SK-N-SH (cell line): ENCODE results near the gene MTHFD2L. TPM values are rescaled to one million over a fixed set of nuclear protein-coding genes. Genes with fewer than 3 reads are reported as not detected.

Experiments
- CTCF ChIA-PET: fragments of 300-600, 350-600 bp; formaldehyde crosslinking; extraction: SDS; loops from one replicate; lab custom pipeline; 2021; lab: Yijun Ruan, JAX
- POLR2A ChIA-PET: fragments of 350-600 bp; sonication (Branson Sonifier 250); formaldehyde crosslinking; extraction: SDS; loops from one replicate; lab custom pipeline; 2020; ENCODE audit warnings: antibody characterized with exemption, inconsistent platforms; lab: Yijun Ruan, JAX
- DNase-seq: peaks from one replicate; pipeline ENCODE4 v3.0.0; 2012
- H2AFZ ChIP-seq: fragments of 200-600 bp; sonication (generic); 2 replicates; pipeline ENCODE4 v1.8.1; 2016; ENCODE audit warnings: antibody characterized with exemption, mild to moderate bottlenecking, low read depth
- H3F3A ChIP-seq: fragments of 200-600 bp; sonication (generic); replicated peaks from 2 replicates; pipeline ENCODE3; 2016; ENCODE audit warnings: antibody characterized with exemption, mild to moderate bottlenecking; ENCODE audit not compliant: insufficient read depth
- H3K27ac ChIP-seq, 2 experiments: fragments of 200-500 bp in 1 of 2; fragments of 200-600 bp in 1 of 2; sonication (Bioruptor generic) in 1 of 2; sonication (generic), shearing (Covaris generic) in 1 of 2; 2 replicates each; pipeline versions ENCODE4 v1.5.1 to v1.6.1; 2014 to 2016; ENCODE audit warnings: low read depth in 2 of 2, inconsistent platforms in 1 of 2, low read length in 1 of 2, mild to moderate bottlenecking in 1 of 2, mixed read lengths in 1 of 2
- H3K27me3 ChIP-seq: fragments of 200-600 bp; sonication (generic), shearing (Covaris generic); 2 replicates; pipeline ENCODE4 v1.6.1; 2016; ENCODE audit warnings: mixed run types; ENCODE audit not compliant: insufficient read depth
- H3K36me3 ChIP-seq, 2 experiments: fragments of 200-500 bp in 1 of 2; fragments of 200-600 bp in 1 of 2; sonication (Bioruptor generic) in 1 of 2; sonication (generic) in 1 of 2; replicated peaks in 1 of 2; 2 replicates each; pipeline versions ENCODE3 to v1.5.1; 2014 to 2016; ENCODE audit warnings: low read length in 1 of 2, mild to moderate bottlenecking in 1 of 2; ENCODE audit not compliant: insufficient read depth in 2 of 2, control insufficient read depth in 1 of 2
- H3K4me1 ChIP-seq, 2 experiments: fragments of 200-500 bp in 1 of 2; fragments of 200-600 bp in 1 of 2; sonication (Bioruptor generic) in 1 of 2; sonication (generic), shearing (Covaris generic) in 1 of 2; 2 replicates each; pipeline versions ENCODE4 v1.5.1 to v1.6.1; 2014 to 2016; ENCODE audit warnings: low read depth in 1 of 2, low read length in 1 of 2, mixed run types in 1 of 2; ENCODE audit not compliant: insufficient read depth in 2 of 2, control insufficient read depth in 1 of 2
- H3K4me2 ChIP-seq: fragments of 200-600 bp; sonication (generic), shearing (Covaris generic); 2 replicates; pipeline ENCODE4 v1.6.1; 2017; ENCODE audit warnings: mixed run types
- H3K4me3 ChIP-seq, 2 experiments: fragments of 200-500 bp in 1 of 2; fragments of 200-600 bp in 1 of 2; sonication (Bioruptor generic) in 1 of 2; sonication (generic), shearing (Covaris generic) in 1 of 2; 2 replicates each; pipeline versions ENCODE4 v1.5.1 to v1.8.1; 2014 to 2016; ENCODE audit warnings: low read depth in 2 of 2, inconsistent platforms in 1 of 2, low read length in 1 of 2, mild to moderate bottlenecking in 1 of 2, mixed read lengths in 1 of 2, moderate library complexity in 1 of 2
- H3K79me2 ChIP-seq: fragments of 200-600 bp; sonication (generic); 2 replicates; pipeline ENCODE4 v1.8.1; 2017; ENCODE audit warnings: mild to moderate bottlenecking; ENCODE audit not compliant: insufficient read depth
- H3K9ac ChIP-seq: fragments of 200-600 bp; sonication (generic); 2 replicates; pipeline ENCODE4 v1.6.1; 2017; ENCODE audit warnings: mixed run types
- H3K9me2 ChIP-seq: fragments of 200-600 bp; sonication (generic); 2 replicates; pipeline ENCODE4 v1.6.1; 2017; ENCODE audit warnings: mixed run types
- H3K9me3 ChIP-seq: fragments of 200-600 bp; sonication (generic); 2 replicates; pipeline ENCODE4 v1.6.1; 2017; ENCODE audit warnings: mixed run types, mild to moderate bottlenecking, moderate library complexity
- H4K20me1 ChIP-seq: fragments of 200-600 bp; sonication (generic); 2 replicates; pipeline ENCODE4 v1.6.1; 2017; ENCODE audit warnings: mild to moderate bottlenecking, mixed run types; ENCODE audit not compliant: insufficient read depth
- CHD2 ChIP-seq: fragments of 150-350 bp; IDR thresholded peaks from 2 replicates; pipeline ENCODE4 v1.6.1; 2018; ENCODE audit warnings: low read length; ENCODE audit not compliant: partially characterized antibody
- ELF1 ChIP-seq: IDR thresholded peaks from 2 replicates; pipeline ENCODE4 v1.4.0; 2012
- EP300 ChIP-seq, 2 experiments: IDR thresholded peaks; 2 replicates each; pipeline versions ENCODE4 v1.4.0 to v1.6.1; 2012; ENCODE audit warnings: borderline replicate concordance in 1 of 2, low read depth in 1 of 2, low read length in 1 of 2
- EZH2phosphoT487 ChIP-seq: fragments of 200-600 bp; sonication (generic); IDR thresholded peaks from 2 replicates; pipeline ENCODE4 v1.6.1; 2017; ENCODE audit warnings: low read depth, mixed run types, mild to moderate bottlenecking, antibody characterized with exemption, moderate library complexity, borderline replicate concordance
- FOXJ3 ChIP-seq: sonication (generic); formaldehyde crosslinking; IDR thresholded peaks from 2 replicates; pipeline ENCODE4 v1.5.1; 2020; ENCODE audit warnings: mild to moderate bottlenecking, missing genetic modification reagents
- JUND ChIP-seq: IDR thresholded peaks from 2 replicates; pipeline ENCODE4 v1.4.0; 2012
- MEF2A ChIP-seq: IDR thresholded peaks from 2 replicates; pipeline ENCODE4 v1.4.0; 2012; ENCODE audit warnings: low read depth, borderline replicate concordance
- MXI1 ChIP-seq: IDR thresholded peaks from 2 replicates; pipeline ENCODE4 v1.6.1; 2012; ENCODE audit warnings: mild to moderate bottlenecking, low read depth, low read length, improper control_type of control experiment
- NFIC ChIP-seq: IDR thresholded peaks from 2 replicates; pipeline ENCODE4 v1.4.0; 2012; ENCODE audit warnings: borderline replicate concordance
- NRF1 ChIP-seq: IDR thresholded peaks from 2 replicates; pipeline ENCODE4 v1.6.1; 2012; ENCODE audit warnings: low read depth, mild to moderate bottlenecking, low read length
- RCOR1 ChIP-seq: fragments of 150-350 bp; IDR thresholded peaks from 2 replicates; pipeline ENCODE4 v1.6.1; 2017; ENCODE audit warnings: antibody characterized with exemption, low read length
- RFX5 ChIP-seq: IDR thresholded peaks from 2 replicates; pipeline ENCODE4 v1.6.1; 2012; ENCODE audit warnings: mild to moderate bottlenecking, improper control_type of control experiment, low read length
- RXRA ChIP-seq: IDR thresholded peaks from 2 replicates; pipeline ENCODE4 v1.4.0; 2012; ENCODE audit warnings: low read depth, mild to moderate bottlenecking, borderline replicate concordance
- TCF12 ChIP-seq: IDR thresholded peaks from 2 replicates; pipeline ENCODE4 v1.4.0; 2012
- TEAD4 ChIP-seq: IDR thresholded peaks from 2 replicates; pipeline ENCODE4 v1.4.0; 2012; ENCODE audit warnings: mild to moderate bottlenecking, borderline replicate concordance; ENCODE audit not compliant: insufficient read depth
- WGBS: methylation state at CpG from one replicate; pipeline ENCODE4 v1.1.6; 2017; ENCODE audit warnings: low lambda C conversion rate; 5-methylcytosine and 5-hydroxymethylcytosine counted together
- polyA plus RNA-seq, 3 experiments: library from polyadenylated mRNA; depleted of rRNA; stranded (reverse); fragments of >200 nt; gene quantifications; 2 replicates each; pipeline ENCODE4 v1.2.3, GENCODE V29; 2012
- TF ChIP-seq, protein P1 (sequence below): fragments of 150-350 bp; IDR thresholded peaks from 2 replicates; pipeline ENCODE4 v1.6.1; 2017; ENCODE audit warnings: antibody characterized with exemption, low read length, low read depth, borderline replicate concordance
- TF ChIP-seq, protein P2 (sequence below): IDR thresholded peaks from 2 replicates; pipeline ENCODE4 v1.4.0; 2012; ENCODE audit warnings: low read depth, borderline replicate concordance
- TF ChIP-seq, protein P3 (sequence below): IDR thresholded peaks from 2 replicates; pipeline ENCODE4 v1.4.0; 2012; ENCODE audit warnings: low read depth, borderline replicate concordance
- TF ChIP-seq, protein P4 (sequence below): IDR thresholded peaks from 2 replicates; pipeline ENCODE4 v1.6.1; 2012; ENCODE audit warnings: mild to moderate bottlenecking, low read depth, low read length, moderate library complexity

The MTHFD2L gene
- polyA plus RNA-seq, 1 of the 3 experiments (the other 2 are of a cell fraction), result 4.8 TPM

DNA sequence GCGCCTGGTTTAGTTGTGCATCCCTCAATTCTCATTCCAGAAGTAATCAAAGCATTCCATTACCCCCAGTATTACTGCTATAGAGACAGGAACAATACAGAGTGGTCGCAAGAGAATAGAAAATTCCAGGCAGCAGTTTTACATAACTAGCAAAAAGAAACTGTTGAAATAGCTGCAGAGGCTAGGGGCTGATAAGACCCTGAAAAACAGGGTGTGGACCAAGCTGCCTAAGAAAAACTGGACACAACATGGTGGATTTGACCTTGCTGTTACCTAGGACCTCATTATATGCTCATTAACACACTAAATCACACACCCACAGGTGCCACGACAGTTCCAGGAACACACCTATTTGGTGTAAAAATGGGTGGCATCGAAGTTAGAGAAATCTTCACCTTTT lies 165.7 kb downstream of the MTHFD2L start:
- Histone ChIP-seq H3K36me3 (no peaks in the 10 kb centered on the region), H4K20me1 (no peaks in the 10 kb centered on the region), H3K4me2 (no peak overlapping the region), H3K9ac (no peak overlapping the region), H3K79me2 (no peaks in the 10 kb centered on the region), H3K9me2 (no peaks in the 10 kb centered on the region), H3K27me3 (peaks cover 12% of the 10 kb centered on the region), H3K9me3 (no peaks in the 10 kb centered on the region), H3F3A (peaks cover 3% of the 10 kb centered on the region), H3K4me3 (no peak overlapping the region), H3K27ac (no peak overlapping the region), H3K4me1 (no peaks in the 10 kb centered on the region; a peak in 1 of 4 replicates), H2AFZ (no peak overlapping the region)
- 4% methylated on average over 4 of the region's 4 CpGs for WGBS
- no peak for DNase-seq
- TF ChIP-seq RXRA (no peak), RCOR1 (no peak)
- CTCF ChIA-PET, result interaction anchor here (0.6 to 1.4 kb wide), 2 partner anchors 300 to 647 kb away, joined by 3 read pairs; no protein-coding TSS in a partner anchor
- POLR2A ChIA-PET, result no interaction called here

DNA sequence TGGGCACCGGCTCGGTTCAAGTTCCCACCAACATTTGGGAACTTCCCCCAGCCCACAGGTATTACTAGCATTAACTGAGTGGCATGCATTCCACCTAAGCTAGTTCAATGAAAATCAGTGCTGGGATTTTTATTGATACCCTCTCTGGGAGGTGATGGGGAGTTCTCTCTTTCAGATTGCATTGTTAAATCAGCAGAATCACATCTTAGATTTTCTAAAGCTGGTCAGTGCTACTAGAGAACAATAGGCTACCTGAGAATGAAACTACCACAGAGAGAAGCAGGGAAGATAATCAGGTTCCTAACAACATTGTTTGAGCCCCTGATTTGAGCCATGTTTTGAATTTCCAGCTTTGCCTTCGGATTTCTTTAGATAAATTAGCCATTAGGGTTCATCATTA lies 166.3 kb downstream of the MTHFD2L start:
- ChIA-PET CTCF (interaction anchor here (0.6 to 1.0 kb wide), 2 partner anchors 8 to 648 kb away, joined by 3 read pairs; no protein-coding TSS in a partner anchor), POLR2A (no interaction called here)
- Histone ChIP-seq H3K9ac (no peak overlapping the region), H3K27ac (no peak overlapping the region), H4K20me1 (no peaks in the 10 kb centered on the region), H3K36me3 (no peaks in the 10 kb centered on the region)
- no peak for DNase-seq
- WGBS, result 15% methylated on average over 3 of the region's 3 CpGs
- TF ChIP-seq ELF1 (no peak), FOXJ3 (CRISPR knock-in tag) (no peak), JUND (no peak), TEAD4 (no peak), EZH2phosphoT487 (no peak), MEF2A (no peak), NFIC (no peak), RFX5 (no peak), CHD2 (no peak), EP300 (IDR thresholded peaks at IDR 0.05; ENCODE audit: borderline replicate concordance in 1 of 2, low read depth in 1 of 2, low read length in 1 of 2) (no peak), TCF12 (no peak), NRF1 (no peak), MXI1 (no peak)
- TF ChIP-seq, protein P1, sequence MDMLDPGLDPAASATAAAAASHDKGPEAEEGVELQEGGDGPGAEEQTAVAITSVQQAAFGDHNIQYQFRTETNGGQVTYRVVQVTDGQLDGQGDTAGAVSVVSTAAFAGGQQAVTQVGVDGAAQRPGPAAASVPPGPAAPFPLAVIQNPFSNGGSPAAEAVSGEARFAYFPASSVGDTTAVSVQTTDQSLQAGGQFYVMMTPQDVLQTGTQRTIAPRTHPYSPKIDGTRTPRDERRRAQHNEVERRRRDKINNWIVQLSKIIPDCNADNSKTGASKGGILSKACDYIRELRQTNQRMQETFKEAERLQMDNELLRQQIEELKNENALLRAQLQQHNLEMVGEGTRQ, result no peak
- TF ChIP-seq, protein P2, sequence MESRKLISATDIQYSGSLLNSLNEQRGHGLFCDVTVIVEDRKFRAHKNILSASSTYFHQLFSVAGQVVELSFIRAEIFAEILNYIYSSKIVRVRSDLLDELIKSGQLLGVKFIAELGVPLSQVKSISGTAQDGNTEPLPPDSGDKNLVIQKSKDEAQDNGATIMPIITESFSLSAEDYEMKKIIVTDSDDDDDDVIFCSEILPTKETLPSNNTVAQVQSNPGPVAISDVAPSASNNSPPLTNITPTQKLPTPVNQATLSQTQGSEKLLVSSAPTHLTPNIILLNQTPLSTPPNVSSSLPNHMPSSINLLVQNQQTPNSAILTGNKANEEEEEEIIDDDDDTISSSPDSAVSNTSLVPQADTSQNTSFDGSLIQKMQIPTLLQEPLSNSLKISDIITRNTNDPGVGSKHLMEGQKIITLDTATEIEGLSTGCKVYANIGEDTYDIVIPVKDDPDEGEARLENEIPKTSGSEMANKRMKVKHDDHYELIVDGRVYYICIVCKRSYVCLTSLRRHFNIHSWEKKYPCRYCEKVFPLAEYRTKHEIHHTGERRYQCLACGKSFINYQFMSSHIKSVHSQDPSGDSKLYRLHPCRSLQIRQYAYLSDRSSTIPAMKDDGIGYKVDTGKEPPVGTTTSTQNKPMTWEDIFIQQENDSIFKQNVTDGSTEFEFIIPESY, result no peak
- TF ChIP-seq, protein P3, sequence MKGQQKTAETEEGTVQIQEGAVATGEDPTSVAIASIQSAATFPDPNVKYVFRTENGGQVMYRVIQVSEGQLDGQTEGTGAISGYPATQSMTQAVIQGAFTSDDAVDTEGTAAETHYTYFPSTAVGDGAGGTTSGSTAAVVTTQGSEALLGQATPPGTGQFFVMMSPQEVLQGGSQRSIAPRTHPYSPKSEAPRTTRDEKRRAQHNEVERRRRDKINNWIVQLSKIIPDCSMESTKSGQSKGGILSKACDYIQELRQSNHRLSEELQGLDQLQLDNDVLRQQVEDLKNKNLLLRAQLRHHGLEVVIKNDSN, result no peak
- TF ChIP-seq, protein P4, sequence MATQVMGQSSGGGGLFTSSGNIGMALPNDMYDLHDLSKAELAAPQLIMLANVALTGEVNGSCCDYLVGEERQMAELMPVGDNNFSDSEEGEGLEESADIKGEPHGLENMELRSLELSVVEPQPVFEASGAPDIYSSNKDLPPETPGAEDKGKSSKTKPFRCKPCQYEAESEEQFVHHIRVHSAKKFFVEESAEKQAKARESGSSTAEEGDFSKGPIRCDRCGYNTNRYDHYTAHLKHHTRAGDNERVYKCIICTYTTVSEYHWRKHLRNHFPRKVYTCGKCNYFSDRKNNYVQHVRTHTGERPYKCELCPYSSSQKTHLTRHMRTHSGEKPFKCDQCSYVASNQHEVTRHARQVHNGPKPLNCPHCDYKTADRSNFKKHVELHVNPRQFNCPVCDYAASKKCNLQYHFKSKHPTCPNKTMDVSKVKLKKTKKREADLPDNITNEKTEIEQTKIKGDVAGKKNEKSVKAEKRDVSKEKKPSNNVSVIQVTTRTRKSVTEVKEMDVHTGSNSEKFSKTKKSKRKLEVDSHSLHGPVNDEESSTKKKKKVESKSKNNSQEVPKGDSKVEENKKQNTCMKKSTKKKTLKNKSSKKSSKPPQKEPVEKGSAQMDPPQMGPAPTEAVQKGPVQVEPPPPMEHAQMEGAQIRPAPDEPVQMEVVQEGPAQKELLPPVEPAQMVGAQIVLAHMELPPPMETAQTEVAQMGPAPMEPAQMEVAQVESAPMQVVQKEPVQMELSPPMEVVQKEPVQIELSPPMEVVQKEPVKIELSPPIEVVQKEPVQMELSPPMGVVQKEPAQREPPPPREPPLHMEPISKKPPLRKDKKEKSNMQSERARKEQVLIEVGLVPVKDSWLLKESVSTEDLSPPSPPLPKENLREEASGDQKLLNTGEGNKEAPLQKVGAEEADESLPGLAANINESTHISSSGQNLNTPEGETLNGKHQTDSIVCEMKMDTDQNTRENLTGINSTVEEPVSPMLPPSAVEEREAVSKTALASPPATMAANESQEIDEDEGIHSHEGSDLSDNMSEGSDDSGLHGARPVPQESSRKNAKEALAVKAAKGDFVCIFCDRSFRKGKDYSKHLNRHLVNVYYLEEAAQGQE, result no peak
- TF ChIP-seq, all 33 proteins: peak for 0
- peaks cover 3% of the 10 kb centered on the region for H3F3A ChIP-seq
- H3K4me1 ChIP-seq, result no peaks in the 10 kb centered on the region; a peak in 1 of 4 replicates
- peaks cover 12% of the 10 kb centered on the region for H3K27me3 ChIP-seq
- no peaks in the 10 kb centered on the region for H3K79me2 ChIP-seq
- no peaks in the 10 kb centered on the region for H3K9me3 ChIP-seq
- no peak overlapping the region for H2AFZ ChIP-seq
- no peak overlapping the region for H3K4me3 ChIP-seq
- H3K4me2 ChIP-seq, result no peak overlapping the region
- H3K9me2 ChIP-seq, result no peaks in the 10 kb centered on the region
